ENCODE results near the gene SLC25A47. TPM values are rescaled to one million over a fixed set of nuclear protein-coding genes. Genes with fewer than 3 reads are reported as not detected.
A peak's percentile ranks its signal among the peaks of the same experiment; 100 is the strongest.

SLC25A47 gene
- total and polyA plus RNA-seq, 2 experiments from 2014 or later, result 1.8 TPM

DNA sequence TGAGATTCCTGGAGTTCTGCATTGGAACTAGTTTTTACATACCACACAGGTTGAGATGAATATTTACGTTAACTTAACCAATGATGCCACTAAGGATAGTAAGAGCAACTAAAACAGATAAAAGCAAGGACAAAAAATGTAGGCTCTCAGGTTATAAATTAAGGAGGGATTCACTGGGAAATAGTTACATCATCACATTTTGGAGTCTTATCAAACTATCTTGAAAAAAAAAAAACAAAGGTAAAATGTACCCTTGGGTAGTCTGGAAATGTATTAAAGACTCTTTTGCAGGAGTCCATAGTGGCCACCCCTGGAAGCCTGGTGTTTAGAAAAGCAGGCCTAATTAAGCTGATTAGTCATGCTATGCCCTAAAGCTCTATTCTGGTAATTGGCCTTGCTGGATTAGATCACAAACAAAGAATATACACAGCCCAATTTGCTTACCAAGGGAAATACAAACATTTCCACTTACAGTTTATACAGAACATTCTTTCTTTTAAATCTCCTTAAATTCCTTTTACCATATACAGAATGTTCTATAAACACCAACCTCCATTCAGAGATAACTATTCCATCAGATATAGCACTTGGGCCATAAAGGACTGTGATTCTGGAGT is 39.3 kb downstream of the SLC25A47 start:
- peaks cover 18% of the 10 kb centered on the region for H3K4me1 ChIP-seq (ENCODE audit: insufficient read depth)
- H3K4me2 ChIP-seq, result peak overlapping the region; percentile 21
- no peaks in the 10 kb centered on the region for H3K36me3 ChIP-seq (replicated peaks; ENCODE audit: insufficient read depth, low read depth)
- H3K27ac ChIP-seq, result peak overlapping the region; percentile 46
- TF ChIP-seq EZH2phosphoT487 (IDR thresholded peaks at IDR 0.05; ENCODE audit: low read depth, severe bottlenecking, unreplicated experiment) (no peak), EZH2 (IDR thresholded peaks at IDR 0.05; ENCODE audit: borderline replicate concordance) (no peak)
- TF ChIP-seq, protein P1, sequence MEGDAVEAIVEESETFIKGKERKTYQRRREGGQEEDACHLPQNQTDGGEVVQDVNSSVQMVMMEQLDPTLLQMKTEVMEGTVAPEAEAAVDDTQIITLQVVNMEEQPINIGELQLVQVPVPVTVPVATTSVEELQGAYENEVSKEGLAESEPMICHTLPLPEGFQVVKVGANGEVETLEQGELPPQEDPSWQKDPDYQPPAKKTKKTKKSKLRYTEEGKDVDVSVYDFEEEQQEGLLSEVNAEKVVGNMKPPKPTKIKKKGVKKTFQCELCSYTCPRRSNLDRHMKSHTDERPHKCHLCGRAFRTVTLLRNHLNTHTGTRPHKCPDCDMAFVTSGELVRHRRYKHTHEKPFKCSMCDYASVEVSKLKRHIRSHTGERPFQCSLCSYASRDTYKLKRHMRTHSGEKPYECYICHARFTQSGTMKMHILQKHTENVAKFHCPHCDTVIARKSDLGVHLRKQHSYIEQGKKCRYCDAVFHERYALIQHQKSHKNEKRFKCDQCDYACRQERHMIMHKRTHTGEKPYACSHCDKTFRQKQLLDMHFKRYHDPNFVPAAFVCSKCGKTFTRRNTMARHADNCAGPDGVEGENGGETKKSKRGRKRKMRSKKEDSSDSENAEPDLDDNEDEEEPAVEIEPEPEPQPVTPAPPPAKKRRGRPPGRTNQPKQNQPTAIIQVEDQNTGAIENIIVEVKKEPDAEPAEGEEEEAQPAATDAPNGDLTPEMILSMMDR (IDR thresholded peaks at IDR 0.05; ENCODE audit: poor library complexity), result no peak
- H2AFZ ChIP-seq, result no peak overlapping the region
- no peaks in the 10 kb centered on the region for H3K9me3 ChIP-seq (ENCODE audit: low read depth)
- no peak overlapping the region for H3K4me3 ChIP-seq
- H3K27me3 ChIP-seq, result no peaks in the 10 kb centered on the region
- H4K20me1 ChIP-seq (ENCODE audit: insufficient read depth, poor library complexity, severe bottlenecking), result no peaks in the 10 kb centered on the region
- no peaks in the 10 kb centered on the region for H3K9me2 ChIP-seq (replicated peaks; ENCODE audit: insufficient read depth)
- DNase-seq (ENCODE audit: low spot score), result no peak
- peaks cover 13% of the 10 kb centered on the region for H3K79me2 ChIP-seq
- WGBS (ENCODE audit: low lambda C conversion rate, missing lambda C conversion rate), result 36% methylated on average over 1 of the region's 1 CpG

DNA sequence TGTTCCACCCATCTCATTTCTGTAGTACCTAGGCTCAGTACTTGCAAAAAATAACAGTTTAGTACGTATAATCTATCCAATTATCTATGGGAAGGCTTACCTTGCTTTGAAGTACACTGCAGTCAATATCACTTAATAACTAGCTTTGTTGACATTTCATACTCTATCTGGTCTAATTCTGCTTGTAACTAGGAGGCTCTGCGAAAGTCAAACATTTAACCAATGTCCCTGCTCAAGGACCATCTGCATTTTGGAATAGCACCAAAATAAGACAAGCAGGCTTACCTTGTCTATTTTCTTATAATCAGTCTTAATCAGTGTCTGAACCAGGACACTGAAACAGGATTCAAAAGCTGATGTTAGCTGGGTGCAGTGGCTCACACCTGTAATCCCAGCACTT is 39.9 kb downstream of the SLC25A47 start:
- H3K4me1 ChIP-seq (ENCODE audit: insufficient read depth), result peaks cover 18% of the 10 kb centered on the region
- H3K27ac ChIP-seq, result no peak overlapping the region
- H3K9me2 ChIP-seq (replicated peaks; ENCODE audit: insufficient read depth), result no peaks in the 10 kb centered on the region
- DNase-seq (ENCODE audit: low spot score), result no peak
- H3K4me2 ChIP-seq, result no peak overlapping the region
- H3K9me3 ChIP-seq (ENCODE audit: low read depth), result no peaks in the 10 kb centered on the region
- no peaks in the 10 kb centered on the region for H3K27me3 ChIP-seq
- no peaks in the 10 kb centered on the region for H4K20me1 ChIP-seq (ENCODE audit: insufficient read depth, poor library complexity, severe bottlenecking)
- WGBS (ENCODE audit: low lambda C conversion rate, missing lambda C conversion rate), result 42% methylated on average over 2 of the region's 2 CpGs
- H3K4me3 ChIP-seq, result no peak overlapping the region
- peaks cover 17% of the 10 kb centered on the region for H3K79me2 ChIP-seq
- H2AFZ ChIP-seq, result no peak overlapping the region
- TF ChIP-seq, protein P1 (IDR thresholded peaks at IDR 0.05; ENCODE audit: poor library complexity), result no peak
- TF ChIP-seq EZH2 (IDR thresholded peaks at IDR 0.05; ENCODE audit: borderline replicate concordance) (no peak), EZH2phosphoT487 (IDR thresholded peaks at IDR 0.05; ENCODE audit: low read depth, severe bottlenecking, unreplicated experiment) (no peak)
- H3K36me3 ChIP-seq (replicated peaks; ENCODE audit: insufficient read depth, low read depth), result no peaks in the 10 kb centered on the region

DNA sequence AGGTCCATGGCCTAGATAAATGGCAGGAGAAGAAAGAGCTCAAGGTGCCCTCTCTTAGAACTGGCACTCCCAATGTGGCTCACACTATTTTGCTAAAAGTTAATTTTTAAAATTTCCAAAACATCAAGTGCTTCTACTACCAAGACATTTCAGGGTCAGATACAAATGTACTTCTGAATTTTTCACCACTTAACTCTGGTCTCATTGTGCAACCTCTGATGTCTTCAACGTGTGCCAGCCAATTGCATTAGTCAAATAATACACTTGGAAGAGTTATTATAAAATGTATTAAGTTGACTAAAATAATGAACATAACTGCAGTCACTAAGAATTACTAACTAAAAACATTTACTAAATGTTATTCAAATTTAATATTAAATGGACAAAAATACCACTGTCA is 41.3 kb downstream of the SLC25A47 start:
- WGBS (ENCODE audit: low lambda C conversion rate, missing lambda C conversion rate), result 84% methylated on average over 1 of the region's 1 CpG
- Histone ChIP-seq H3K4me2 (no peak overlapping the region), H2AFZ (no peak overlapping the region), H3K27me3 (no peaks in the 10 kb centered on the region), H3K4me1 (ENCODE audit: insufficient read depth) (peaks cover 18% of the 10 kb centered on the region), H3K9me2 (replicated peaks; ENCODE audit: insufficient read depth) (no peaks in the 10 kb centered on the region), H3K9me3 (ENCODE audit: low read depth) (no peaks in the 10 kb centered on the region), H3K4me3 (no peak overlapping the region), H3K79me2 (peaks cover 19% of the 10 kb centered on the region), H3K36me3 (replicated peaks; ENCODE audit: insufficient read depth, low read depth) (no peaks in the 10 kb centered on the region), H4K20me1 (ENCODE audit: insufficient read depth, poor library complexity, severe bottlenecking) (no peaks in the 10 kb centered on the region), H3K27ac (no peak overlapping the region)
- TF ChIP-seq, protein P1 (IDR thresholded peaks at IDR 0.05; ENCODE audit: poor library complexity), result no peak
- TF ChIP-seq EZH2 (IDR thresholded peaks at IDR 0.05; ENCODE audit: borderline replicate concordance), result no peak
- DNase-seq (ENCODE audit: low spot score), result no peak

All from hepatocyte (in vitro differentiated cells).